DND-41 (cell line): ENCODE data around the gene ATP8A2.
A peak's percentile ranks its signal among the peaks of the same experiment; 100 is the strongest.

Source experiments
- ATAC-seq: fragments of 200-7000 bp; cut with Tn5 transposase; 3 replicates; pipeline ENCODE4 v1.9.1; 2021; ENCODE audit warnings: low read depth; ENCODE audit not compliant: insufficient read depth
- DNase-seq: peaks from one replicate; pipeline ENCODE4 v3.0.0-alpha.2; 2020
- H2AFZ ChIP-seq: 2 replicates; pipeline ENCODE4 v1.6.0; 2012; ENCODE audit warnings: low read depth, low read length
- H3K27ac ChIP-seq: 2 replicates; pipeline ENCODE4 v1.5.1; 2012; ENCODE audit warnings: low read length, inconsistent platforms
- H3K27me3 ChIP-seq: fragments of 200-600 bp; sonication (generic); 2 replicates; pipeline ENCODE4 v1.6.0; 2012; ENCODE audit warnings: low read length, mild to moderate bottlenecking, inconsistent platforms; ENCODE audit not compliant: insufficient read depth, poor library complexity
- H3K36me3 ChIP-seq: 2 replicates; pipeline ENCODE4 v1.5.1; 2012; ENCODE audit warnings: low read length, inconsistent platforms; ENCODE audit not compliant: insufficient read depth
- H3K4me1 ChIP-seq: 2 replicates; pipeline ENCODE4 v1.5.1; 2012; ENCODE audit warnings: mild to moderate bottlenecking, low read length; ENCODE audit not compliant: insufficient read depth
- H3K4me2 ChIP-seq: 2 replicates; pipeline ENCODE4 v1.6.0; 2012; ENCODE audit warnings: mild to moderate bottlenecking, moderate library complexity, low read length, inconsistent platforms; ENCODE audit not compliant: insufficient read depth
- H3K4me3 ChIP-seq, 2 experiments: fragments of 200-600 bp in 1 of 2; shearing (Covaris generic) in 1 of 2; 2 replicates each; pipeline ENCODE4 v1.5.1; 2012 to 2016; ENCODE audit warnings: inconsistent platforms in 2 of 2, low read length in 2 of 2, mild to moderate bottlenecking in 2 of 2, low read depth in 1 of 2, moderate library complexity in 1 of 2
- H3K79me2 ChIP-seq: 2 replicates; pipeline ENCODE4 v1.6.0; 2012; ENCODE audit warnings: low read length, inconsistent platforms; ENCODE audit not compliant: insufficient read depth
- H3K9ac ChIP-seq: 2 replicates; pipeline ENCODE4 v1.6.0; 2012; ENCODE audit warnings: low read depth, mild to moderate bottlenecking, inconsistent platforms, low read length, moderate library complexity
- H3K9me3 ChIP-seq: 2 replicates; pipeline ENCODE4 v1.5.1; 2012; ENCODE audit warnings: low read length, moderate library complexity, mild to moderate bottlenecking, inconsistent platforms; ENCODE audit not compliant: insufficient read depth, severe bottlenecking
- H4K20me1 ChIP-seq: 2 replicates; pipeline ENCODE4 v1.6.0; 2012; ENCODE audit warnings: low read length; ENCODE audit not compliant: insufficient read depth
- EZH2 ChIP-seq: IDR thresholded peaks from 3 replicates; pipeline ENCODE4 v1.6.1; 2012; ENCODE audit warnings: borderline replicate concordance, low read depth, mild to moderate bottlenecking, moderate library complexity, low read length, inconsistent platforms; ENCODE audit not compliant: severe bottlenecking
- TF ChIP-seq, protein P1 (sequence below): IDR thresholded peaks from 2 replicates; pipeline ENCODE4 v1.5.1; 2012; ENCODE audit warnings: borderline replicate concordance, low read length, moderate library complexity, mild to moderate bottlenecking; ENCODE audit not compliant: poor library complexity, severe bottlenecking; ENCODE audit errors: extremely low read depth

The ATP8A2 gene

DNA sequence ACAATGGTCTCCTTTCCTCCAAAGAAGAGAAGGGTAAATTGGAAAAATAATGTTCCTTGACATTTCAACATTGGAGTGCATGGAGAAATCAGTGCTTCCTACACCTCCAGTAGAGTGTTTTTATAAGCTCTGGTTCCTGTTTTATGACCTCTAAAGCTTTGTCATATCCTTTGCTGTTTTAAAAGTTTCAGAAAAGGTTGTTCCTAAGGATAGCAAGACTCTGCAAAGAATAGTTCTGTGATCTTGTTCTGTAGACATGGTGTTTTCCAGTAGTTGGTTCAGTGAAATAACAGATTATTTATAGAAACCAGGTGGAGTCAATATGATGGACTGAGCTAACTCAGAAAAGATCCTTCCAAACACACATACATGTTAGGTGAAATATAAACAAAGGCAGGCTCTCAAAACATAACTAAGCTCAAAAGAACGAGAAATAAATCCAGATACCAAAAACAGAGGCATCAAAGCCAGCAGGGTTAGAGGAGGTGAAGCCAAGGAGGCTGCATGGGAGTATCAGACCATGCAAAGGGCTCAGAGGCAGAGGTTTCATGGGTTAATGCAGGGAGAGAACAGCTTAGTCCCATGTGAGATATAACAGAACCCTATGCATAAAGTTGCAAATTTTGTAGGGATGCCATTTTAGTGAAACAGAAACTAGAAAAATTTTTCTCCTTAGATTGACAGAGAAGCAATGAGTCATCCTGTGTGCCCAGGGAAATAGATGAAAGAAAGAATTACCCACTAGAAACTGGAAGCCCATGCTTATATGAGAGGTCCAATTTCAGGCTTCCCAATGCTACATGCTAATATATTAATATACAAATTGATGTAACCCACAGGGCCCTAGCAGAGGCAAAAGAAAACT lies 635.7 kb downstream of the ATP8A2 start:
- DNase-seq (no peak), ATAC-seq (peak; percentile 61)
- H3K4me1 ChIP-seq: peaks cover 11% of the 10 kb centered on the region
- H3K9me3 ChIP-seq: peaks cover 10% of the 10 kb centered on the region
- no peaks in the 10 kb centered on the region for H3K27me3 ChIP-seq
- peak overlapping the region; percentile 53; the same call in 1 of the 2 replicates for H2AFZ ChIP-seq
- TF ChIP-seq, protein P1, sequence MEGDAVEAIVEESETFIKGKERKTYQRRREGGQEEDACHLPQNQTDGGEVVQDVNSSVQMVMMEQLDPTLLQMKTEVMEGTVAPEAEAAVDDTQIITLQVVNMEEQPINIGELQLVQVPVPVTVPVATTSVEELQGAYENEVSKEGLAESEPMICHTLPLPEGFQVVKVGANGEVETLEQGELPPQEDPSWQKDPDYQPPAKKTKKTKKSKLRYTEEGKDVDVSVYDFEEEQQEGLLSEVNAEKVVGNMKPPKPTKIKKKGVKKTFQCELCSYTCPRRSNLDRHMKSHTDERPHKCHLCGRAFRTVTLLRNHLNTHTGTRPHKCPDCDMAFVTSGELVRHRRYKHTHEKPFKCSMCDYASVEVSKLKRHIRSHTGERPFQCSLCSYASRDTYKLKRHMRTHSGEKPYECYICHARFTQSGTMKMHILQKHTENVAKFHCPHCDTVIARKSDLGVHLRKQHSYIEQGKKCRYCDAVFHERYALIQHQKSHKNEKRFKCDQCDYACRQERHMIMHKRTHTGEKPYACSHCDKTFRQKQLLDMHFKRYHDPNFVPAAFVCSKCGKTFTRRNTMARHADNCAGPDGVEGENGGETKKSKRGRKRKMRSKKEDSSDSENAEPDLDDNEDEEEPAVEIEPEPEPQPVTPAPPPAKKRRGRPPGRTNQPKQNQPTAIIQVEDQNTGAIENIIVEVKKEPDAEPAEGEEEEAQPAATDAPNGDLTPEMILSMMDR: no peak
- TF ChIP-seq EZH2: no peak
- no peak overlapping the region for H3K4me3 ChIP-seq
- no peak overlapping the region for H3K27ac ChIP-seq
- no peaks in the 10 kb centered on the region for H3K79me2 ChIP-seq
- no peaks in the 10 kb centered on the region for H3K36me3 ChIP-seq
- no peak overlapping the region; the same call in 1 of the 2 replicates for H3K9ac ChIP-seq
- H3K4me2 ChIP-seq: no peak overlapping the region; the same call in 1 of the 2 replicates
- no peaks in the 10 kb centered on the region for H4K20me1 ChIP-seq

GRCh38 chr13:26010487-26011207 lies 638.9 kb downstream of the ATP8A2 start:
- Histone ChIP-seq H3K79me2 (no peaks in the 10 kb centered on the region), H3K27ac (no peak overlapping the region), H3K4me1 (peaks cover 11% of the 10 kb centered on the region), H3K36me3 (no peaks in the 10 kb centered on the region), H4K20me1 (no peaks in the 10 kb centered on the region), H3K27me3 (no peaks in the 10 kb centered on the region), H3K4me2 (no peak overlapping the region), H3K9me3 (peaks cover 4% of the 10 kb centered on the region), H3K4me3 (no peak overlapping the region), H3K9ac (no peak overlapping the region), H2AFZ (no peak overlapping the region)
- ATAC-seq (no peak), DNase-seq (no peak)
- TF ChIP-seq, protein P1: no peak
- no peak for TF ChIP-seq EZH2

- peaks cover 11% of the 10 kb centered on the region for H3K4me1 ChIP-seq
- no peaks in the 10 kb centered on the region for H3K27me3 ChIP-seq
- no peak overlapping the region for H3K9ac ChIP-seq
- no peaks in the 10 kb centered on the region for H3K79me2 ChIP-seq
- no peaks in the 10 kb centered on the region for H4K20me1 ChIP-seq
- TF ChIP-seq, protein P1: no peak
- TF ChIP-seq EZH2: no peak
- ATAC-seq (no peak), DNase-seq (no peak)
- no peak overlapping the region for H2AFZ ChIP-seq
- H3K4me3 ChIP-seq: no peak overlapping the region
- H3K4me2 ChIP-seq: no peak overlapping the region
- no peaks in the 10 kb centered on the region for H3K9me3 ChIP-seq
- no peak overlapping the region for H3K27ac ChIP-seq
- no peaks in the 10 kb centered on the region for H3K36me3 ChIP-seq
Measured at GRCh38 chr13:26011208-26011573, 639.4 kb downstream of the ATP8A2 start.
